ENCODE results near the gene TIMP3. TPM values are rescaled to one million over a fixed set of nuclear protein-coding genes. Genes with fewer than 3 reads are reported as not detected.

Gene TIMP3
- total and polyA plus RNA-seq, 2 experiments from 2014 or later = 91.6 to 96.1 TPM

DNA sequence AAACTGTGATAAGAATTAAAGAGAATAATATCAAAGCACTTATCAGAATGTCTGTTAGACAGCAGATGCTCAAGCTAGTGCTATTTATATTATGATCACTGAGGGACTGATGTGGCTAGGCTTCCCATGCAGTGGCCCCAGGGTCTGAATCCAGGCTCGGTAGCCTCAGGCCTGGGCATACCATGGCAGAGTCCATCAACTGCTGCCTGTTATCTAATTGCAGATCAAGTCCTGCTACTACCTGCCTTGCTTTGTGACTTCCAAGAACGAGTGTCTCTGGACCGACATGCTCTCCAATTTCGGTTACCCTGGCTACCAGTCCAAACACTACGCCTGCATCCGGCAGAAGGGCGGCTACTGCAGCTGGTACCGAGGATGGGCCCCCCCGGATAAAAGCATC lies 57.5 kb downstream of the TIMP3 start:
- H3K4me3 ChIP-seq = no peak overlapping the region
- 91% methylated on average over 9 of the region's 9 CpGs for WGBS (ENCODE audit: low lambda C conversion rate, missing lambda C conversion rate)
- no peak for TF ChIP-seq EZH2phosphoT487 (IDR thresholded peaks at IDR 0.05; ENCODE audit: low read depth, severe bottlenecking, unreplicated experiment)
- no peak for TF ChIP-seq EZH2 (IDR thresholded peaks at IDR 0.05; ENCODE audit: borderline replicate concordance)
- TF ChIP-seq, protein P1, sequence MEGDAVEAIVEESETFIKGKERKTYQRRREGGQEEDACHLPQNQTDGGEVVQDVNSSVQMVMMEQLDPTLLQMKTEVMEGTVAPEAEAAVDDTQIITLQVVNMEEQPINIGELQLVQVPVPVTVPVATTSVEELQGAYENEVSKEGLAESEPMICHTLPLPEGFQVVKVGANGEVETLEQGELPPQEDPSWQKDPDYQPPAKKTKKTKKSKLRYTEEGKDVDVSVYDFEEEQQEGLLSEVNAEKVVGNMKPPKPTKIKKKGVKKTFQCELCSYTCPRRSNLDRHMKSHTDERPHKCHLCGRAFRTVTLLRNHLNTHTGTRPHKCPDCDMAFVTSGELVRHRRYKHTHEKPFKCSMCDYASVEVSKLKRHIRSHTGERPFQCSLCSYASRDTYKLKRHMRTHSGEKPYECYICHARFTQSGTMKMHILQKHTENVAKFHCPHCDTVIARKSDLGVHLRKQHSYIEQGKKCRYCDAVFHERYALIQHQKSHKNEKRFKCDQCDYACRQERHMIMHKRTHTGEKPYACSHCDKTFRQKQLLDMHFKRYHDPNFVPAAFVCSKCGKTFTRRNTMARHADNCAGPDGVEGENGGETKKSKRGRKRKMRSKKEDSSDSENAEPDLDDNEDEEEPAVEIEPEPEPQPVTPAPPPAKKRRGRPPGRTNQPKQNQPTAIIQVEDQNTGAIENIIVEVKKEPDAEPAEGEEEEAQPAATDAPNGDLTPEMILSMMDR (IDR thresholded peaks at IDR 0.05; ENCODE audit: poor library complexity) = no peak
- no peak overlapping the region for H3K27ac ChIP-seq
- no peak overlapping the region for H2AFZ ChIP-seq
- no peak for DNase-seq (ENCODE audit: low spot score)
- H3K27me3 ChIP-seq = no peaks in the 10 kb centered on the region
- H3K9me3 ChIP-seq (ENCODE audit: low read depth) = no peaks in the 10 kb centered on the region
- no peaks in the 10 kb centered on the region for H4K20me1 ChIP-seq (ENCODE audit: insufficient read depth, poor library complexity, severe bottlenecking)
- no peak overlapping the region for H3K4me2 ChIP-seq
- no peaks in the 10 kb centered on the region for H3K79me2 ChIP-seq
- no peaks in the 10 kb centered on the region for H3K36me3 ChIP-seq (replicated peaks; ENCODE audit: insufficient read depth, low read depth)
- no peaks in the 10 kb centered on the region for H3K9me2 ChIP-seq (replicated peaks; ENCODE audit: insufficient read depth)
- H3K4me1 ChIP-seq (ENCODE audit: insufficient read depth) = no peaks in the 10 kb centered on the region

DNA sequence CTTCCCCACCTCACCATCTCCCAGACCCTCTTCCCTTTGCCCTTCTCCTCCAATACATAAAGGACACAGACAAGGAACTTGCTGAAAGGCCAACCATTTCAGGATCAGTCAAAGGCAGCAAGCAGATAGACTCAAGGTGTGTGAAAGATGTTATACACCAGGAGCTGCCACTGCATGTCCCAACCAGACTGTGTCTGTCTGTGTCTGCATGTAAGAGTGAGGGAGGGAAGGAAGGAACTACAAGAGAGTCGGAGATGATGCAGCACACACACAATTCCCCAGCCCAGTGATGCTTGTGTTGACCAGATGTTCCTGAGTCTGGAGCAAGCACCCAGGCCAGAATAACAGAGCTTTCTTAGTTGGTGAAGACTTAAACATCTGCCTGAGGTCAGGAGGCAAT lies 58.2 kb downstream of the TIMP3 start:
- DNase-seq (ENCODE audit: low spot score) = no peak
- no peak for TF ChIP-seq EZH2phosphoT487 (IDR thresholded peaks at IDR 0.05; ENCODE audit: low read depth, severe bottlenecking, unreplicated experiment)
- TF ChIP-seq, protein P1 (IDR thresholded peaks at IDR 0.05; ENCODE audit: poor library complexity) = no peak
- TF ChIP-seq EZH2 (IDR thresholded peaks at IDR 0.05; ENCODE audit: borderline replicate concordance) = no peak
- Histone ChIP-seq H3K36me3 (replicated peaks; ENCODE audit: insufficient read depth, low read depth) (no peaks in the 10 kb centered on the region), H3K9me3 (ENCODE audit: low read depth) (no peaks in the 10 kb centered on the region), H3K4me1 (ENCODE audit: insufficient read depth) (no peaks in the 10 kb centered on the region), H3K79me2 (no peaks in the 10 kb centered on the region), H4K20me1 (ENCODE audit: insufficient read depth, poor library complexity, severe bottlenecking) (no peaks in the 10 kb centered on the region), H3K27me3 (no peaks in the 10 kb centered on the region), H3K27ac (no peak overlapping the region), H3K9me2 (replicated peaks; ENCODE audit: insufficient read depth) (no peaks in the 10 kb centered on the region), H3K4me2 (no peak overlapping the region), H3K4me3 (no peak overlapping the region), H2AFZ (no peak overlapping the region)
- 81% methylated on average over 1 of the region's 1 CpG for WGBS (ENCODE audit: low lambda C conversion rate, missing lambda C conversion rate)

DNA sequence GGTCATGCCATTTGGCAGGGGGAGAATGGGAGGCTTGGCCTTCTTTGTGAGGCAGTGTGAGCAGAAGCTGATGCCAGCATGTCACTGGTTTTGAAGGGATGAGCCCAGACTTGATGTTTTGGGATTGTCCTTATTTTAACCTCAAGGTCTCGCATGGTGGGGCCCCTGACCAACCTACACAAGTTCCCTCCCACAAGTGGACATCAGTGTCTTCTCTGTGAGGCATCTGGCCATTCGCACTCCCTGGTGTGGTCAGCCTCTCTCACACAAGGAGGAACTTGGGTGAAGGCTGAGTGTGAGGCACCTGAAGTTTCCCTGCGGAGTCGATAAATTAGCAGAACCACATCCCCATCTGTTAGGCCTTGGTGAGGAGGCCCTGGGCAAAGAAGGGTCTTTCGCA lies 59.8 kb downstream of the TIMP3 start:
- H3K36me3 ChIP-seq (replicated peaks; ENCODE audit: insufficient read depth, low read depth) = no peaks in the 10 kb centered on the region
- H2AFZ ChIP-seq = no peak overlapping the region
- over 99% methylated on average over 5 of the region's 5 CpGs for WGBS (ENCODE audit: low lambda C conversion rate, missing lambda C conversion rate)
- no peak for DNase-seq (ENCODE audit: low spot score)
- H3K27me3 ChIP-seq = no peaks in the 10 kb centered on the region
- no peaks in the 10 kb centered on the region for H3K79me2 ChIP-seq
- H3K4me1 ChIP-seq (ENCODE audit: insufficient read depth) = no peaks in the 10 kb centered on the region
- no peaks in the 10 kb centered on the region for H4K20me1 ChIP-seq (ENCODE audit: insufficient read depth, poor library complexity, severe bottlenecking)
- TF ChIP-seq EZH2 (IDR thresholded peaks at IDR 0.05; ENCODE audit: borderline replicate concordance) = no peak
- TF ChIP-seq EZH2phosphoT487 (IDR thresholded peaks at IDR 0.05; ENCODE audit: low read depth, severe bottlenecking, unreplicated experiment) = no peak
- TF ChIP-seq, protein P1 (IDR thresholded peaks at IDR 0.05; ENCODE audit: poor library complexity) = no peak
- no peaks in the 10 kb centered on the region for H3K9me3 ChIP-seq (ENCODE audit: low read depth)
- no peak overlapping the region for H3K4me2 ChIP-seq
- H3K4me3 ChIP-seq = no peak overlapping the region
- no peak overlapping the region for H3K27ac ChIP-seq
- no peaks in the 10 kb centered on the region for H3K9me2 ChIP-seq (replicated peaks; ENCODE audit: insufficient read depth)

DNA sequence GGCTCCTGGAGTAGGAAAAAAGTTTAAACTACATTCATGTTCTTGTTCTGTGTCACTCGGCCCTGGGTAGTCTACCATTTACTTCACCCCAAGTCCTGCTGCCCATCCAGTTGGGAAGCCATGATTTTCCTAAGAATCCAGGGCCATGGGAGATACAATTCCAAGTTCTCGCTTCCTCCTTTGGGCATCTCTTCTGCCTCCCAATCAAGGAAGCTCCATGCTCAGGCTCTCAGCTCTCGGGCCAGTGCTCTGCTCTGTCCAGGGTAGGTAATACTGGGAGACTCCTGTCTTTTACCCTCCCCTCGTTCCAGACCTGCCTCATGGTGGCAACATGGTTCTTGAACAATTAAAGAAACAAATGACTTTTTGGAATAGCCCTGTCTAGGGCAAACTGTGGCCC lies 60.6 kb downstream of the TIMP3 start:
- TF ChIP-seq, protein P1 (IDR thresholded peaks at IDR 0.05; ENCODE audit: poor library complexity) = no peak
- TF ChIP-seq EZH2 (IDR thresholded peaks at IDR 0.05; ENCODE audit: borderline replicate concordance) (no peak), EZH2phosphoT487 (IDR thresholded peaks at IDR 0.05; ENCODE audit: low read depth, severe bottlenecking, unreplicated experiment) (no peak)

More for the DNA sequence above, 60.6 kb downstream of the TIMP3 start:
- Histone ChIP-seq H4K20me1 (ENCODE audit: insufficient read depth, poor library complexity, severe bottlenecking) (no peaks in the 10 kb centered on the region), H3K4me2 (no peak overlapping the region), H3K4me3 (no peak overlapping the region), H3K9me2 (replicated peaks; ENCODE audit: insufficient read depth) (no peaks in the 10 kb centered on the region), H3K27me3 (no peaks in the 10 kb centered on the region), H3K36me3 (replicated peaks; ENCODE audit: insufficient read depth, low read depth) (no peaks in the 10 kb centered on the region), H2AFZ (no peak overlapping the region), H3K79me2 (no peaks in the 10 kb centered on the region), H3K4me1 (ENCODE audit: insufficient read depth) (no peaks in the 10 kb centered on the region), H3K27ac (no peak overlapping the region), H3K9me3 (ENCODE audit: low read depth) (no peaks in the 10 kb centered on the region)
- DNase-seq (ENCODE audit: low spot score) = no peak
- WGBS (ENCODE audit: low lambda C conversion rate, missing lambda C conversion rate) = 94% methylated on average over 4 of the region's 4 CpGs
